Gastrocnemius medialis (tissue), 4 donors: ENCODE results near the gene LYPD4. TPM values are rescaled to one million over a fixed set of nuclear protein-coding genes. Genes with fewer than 3 reads are reported as not detected.
A peak's percentile ranks its signal among the peaks of the same experiment; 100 is the strongest.
"Not testable (repeated sequence)": the region's sequence is repeated elsewhere in the genome, so short reads cannot be mapped to it uniquely, and the experiment has no call there.

ENCODE experiments used
- ATAC-seq, 2 donors: fragments of 150-250 bp; one replicate each; pipeline ENCODE4 v1.9.1; 2016
- DNase-seq, 2 donors: peaks; one replicate each; pipeline ENCODE4 v3.0.0-alpha.2; 2019
- H3K27ac ChIP-seq, 4 donors: fragments of 200-600 bp; sonication (generic); 1 replicate in 1 of 4; 2 replicates in 3 of 4; pipeline ENCODE4 v1.5.1; 2016 to 2018; ENCODE audit warnings: mild to moderate bottlenecking in 2 of 4, moderate library complexity in 1 of 4
- H3K27me3 ChIP-seq, 3 donors: fragments of 200-600 bp; sonication (generic) in 2 of 3; 1 replicate in 1 of 3; 2 replicates in 2 of 3; pipeline versions ENCODE4 v1.5.1 to v1.6.0; 2016 to 2019; ENCODE audit warnings: mild to moderate bottlenecking in 1 of 3, moderate library complexity in 1 of 3
- H3K36me3 ChIP-seq, 2 donors: fragments of 200-600 bp; sonication (generic) in 1 of 2; one replicate each; pipeline ENCODE4 v1.5.1; 2017 to 2018
- H3K4me1 ChIP-seq, 2 donors: fragments of 200-600 bp; sonication (generic) in 1 of 2; one replicate each; pipeline ENCODE4 v1.5.1; 2016 to 2017; ENCODE audit warnings: mild to moderate bottlenecking in 2 of 2
- H3K4me3 ChIP-seq, 4 donors: fragments of 200-600 bp; sonication (generic) in 3 of 4; 1 replicate in 1 of 4; 2 replicates in 3 of 4; pipeline ENCODE4 v1.5.1; 2016 to 2019; ENCODE audit warnings: mild to moderate bottlenecking in 2 of 4
- H3K9me3 ChIP-seq, 3 donors: fragments of 200-600 bp; sonication (generic) in 2 of 3; 1 replicate in 1 of 3; 2 replicates in 2 of 3; pipeline ENCODE4 v1.5.1; 2016 to 2019
- POLR2A ChIP-seq, 2 donors: fragments of 450-650 bp; IDR thresholded peaks; one replicate each; pipeline ENCODE4 v1.6.1; 2017; ENCODE audit warnings: antibody characterized with exemption in 2 of 2, mild to moderate bottlenecking in 2 of 2, moderate library complexity in 2 of 2
- in situ Hi-C, 4 donors: fragments of 200-750 bp; cut with MboI; loops; one replicate each; pipeline versions ENCODE4 v1.15.0 to v1.8.0; 2017; ENCODE audit warnings: low sequenced_read_pairs in 4 of 4
- intact Hi-C: fragments of 100-400 bp; cut with DNase I; formaldehyde crosslinking; loops from one replicate; pipeline ENCODE4 v1.15.1; 2023; ENCODE audit warnings: low total_unique reads
- microRNA-seq, 2 donors: library from miRNA; unstranded; fragments of <30 nt; microRNA quantifications; one replicate each; pipeline ENCODE4, GENCODE V29; 2016; ENCODE audit warnings: borderline replicate concordance in 2 of 2
- total RNA-seq, 4 donors: library from RNA; depleted of rRNA; stranded (reverse); fragments of >200 nt; gene quantifications; one replicate each; pipeline versions ENCODE4 v1.1.0 to v1.2.3, GENCODE V29; 2016
- TF ChIP-seq, protein P1 (sequence below), 5 experiments: fragments of 450-650 bp in 3 of 5; fragments of 200-600 bp in 2 of 5; sonication (generic) in 2 of 5; IDR thresholded peaks in 4 of 5; conservative IDR thresholded peaks in 1 of 5; 1 replicate in 4 of 5; 2 replicates in 1 of 5; pipeline ENCODE4 v1.5.1; 2016 to 2019; ENCODE audit warnings: antibody characterized with exemption in 5 of 5, mild to moderate bottlenecking in 3 of 5, moderate library complexity in 3 of 5

Gene LYPD4
- total RNA-seq, 4 donors from 2014 or later: not detected

DNA sequence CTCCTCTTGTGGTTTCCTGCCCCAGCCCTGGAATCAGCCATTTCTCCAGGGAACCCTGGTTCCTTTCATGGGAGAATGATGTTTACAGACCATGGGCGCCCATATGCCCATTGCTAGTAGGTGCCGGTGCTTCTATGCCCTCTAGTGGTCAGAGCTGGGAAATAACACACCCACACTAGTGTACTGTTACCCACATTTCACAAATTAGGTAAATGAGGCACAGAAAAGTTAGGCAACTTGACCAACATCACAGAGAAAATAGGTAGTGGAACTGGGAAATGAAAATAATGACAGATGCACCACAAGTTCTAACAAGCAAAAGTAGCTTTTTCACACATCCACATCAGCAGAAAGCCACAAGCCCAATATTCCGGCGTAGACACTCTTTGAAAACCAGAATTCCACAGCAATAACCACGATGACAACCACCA is 49.4 kb downstream of the LYPD4 start:
- H3K9me3 ChIP-seq: no peaks in the 10 kb centered on the region
- no peaks in the 10 kb centered on the region for H3K36me3 ChIP-seq
- intact Hi-C loops: no loop called here
- H3K4me3 ChIP-seq: no peak overlapping the region
- H3K27ac ChIP-seq: no peak overlapping the region
- no peak for TF ChIP-seq POLR2A (IDR thresholded peaks at IDR 0.05)
- TF ChIP-seq, protein P1, sequence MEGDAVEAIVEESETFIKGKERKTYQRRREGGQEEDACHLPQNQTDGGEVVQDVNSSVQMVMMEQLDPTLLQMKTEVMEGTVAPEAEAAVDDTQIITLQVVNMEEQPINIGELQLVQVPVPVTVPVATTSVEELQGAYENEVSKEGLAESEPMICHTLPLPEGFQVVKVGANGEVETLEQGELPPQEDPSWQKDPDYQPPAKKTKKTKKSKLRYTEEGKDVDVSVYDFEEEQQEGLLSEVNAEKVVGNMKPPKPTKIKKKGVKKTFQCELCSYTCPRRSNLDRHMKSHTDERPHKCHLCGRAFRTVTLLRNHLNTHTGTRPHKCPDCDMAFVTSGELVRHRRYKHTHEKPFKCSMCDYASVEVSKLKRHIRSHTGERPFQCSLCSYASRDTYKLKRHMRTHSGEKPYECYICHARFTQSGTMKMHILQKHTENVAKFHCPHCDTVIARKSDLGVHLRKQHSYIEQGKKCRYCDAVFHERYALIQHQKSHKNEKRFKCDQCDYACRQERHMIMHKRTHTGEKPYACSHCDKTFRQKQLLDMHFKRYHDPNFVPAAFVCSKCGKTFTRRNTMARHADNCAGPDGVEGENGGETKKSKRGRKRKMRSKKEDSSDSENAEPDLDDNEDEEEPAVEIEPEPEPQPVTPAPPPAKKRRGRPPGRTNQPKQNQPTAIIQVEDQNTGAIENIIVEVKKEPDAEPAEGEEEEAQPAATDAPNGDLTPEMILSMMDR (IDR thresholded peaks at IDR 0.05 in 4 of 5, conservative IDR thresholded peaks at IDR 0.05 in 1 of 5): peak in 4 of 5 experiments; percentile 18 to 63 (median 34)
- no peak for ATAC-seq
- H3K4me1 ChIP-seq: no peaks in the 10 kb centered on the region
- DNase-seq: no peak
- H3K27me3 ChIP-seq: no peaks in the 10 kb centered on the region
- in situ Hi-C loops: no loop called here

DNA sequence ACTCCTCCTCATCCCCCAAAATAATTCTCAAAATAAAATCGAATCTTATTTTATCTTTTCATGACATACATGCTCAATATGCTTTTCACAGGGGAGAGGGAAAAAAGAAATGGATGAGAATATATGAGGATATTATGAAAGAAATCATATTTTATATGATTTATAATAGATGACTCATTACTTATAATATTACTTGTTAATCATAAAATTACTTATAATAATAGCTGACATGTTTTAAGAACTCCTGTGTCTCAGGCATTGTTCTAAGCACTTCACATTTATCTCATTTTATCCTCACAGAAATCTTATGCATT is 51.1 kb downstream of the LYPD4 start:
- DNase-seq (no peak), ATAC-seq (no peak)
- no peaks in the 10 kb centered on the region for H3K4me1 ChIP-seq
- no peak overlapping the region for H3K27ac ChIP-seq
- TF ChIP-seq, protein P1 (IDR thresholded peaks at IDR 0.05 in 4 of 5, conservative IDR thresholded peaks at IDR 0.05 in 1 of 5): no peak
- TF ChIP-seq POLR2A (IDR thresholded peaks at IDR 0.05): no peak
- H3K9me3 ChIP-seq: no peaks in the 10 kb centered on the region
- H3K36me3 ChIP-seq: no peaks in the 10 kb centered on the region
- no peaks in the 10 kb centered on the region for H3K27me3 ChIP-seq
- H3K4me3 ChIP-seq: no peak overlapping the region
- intact Hi-C loops: no loop called here
- in situ Hi-C loops: no loop called here

DNA sequence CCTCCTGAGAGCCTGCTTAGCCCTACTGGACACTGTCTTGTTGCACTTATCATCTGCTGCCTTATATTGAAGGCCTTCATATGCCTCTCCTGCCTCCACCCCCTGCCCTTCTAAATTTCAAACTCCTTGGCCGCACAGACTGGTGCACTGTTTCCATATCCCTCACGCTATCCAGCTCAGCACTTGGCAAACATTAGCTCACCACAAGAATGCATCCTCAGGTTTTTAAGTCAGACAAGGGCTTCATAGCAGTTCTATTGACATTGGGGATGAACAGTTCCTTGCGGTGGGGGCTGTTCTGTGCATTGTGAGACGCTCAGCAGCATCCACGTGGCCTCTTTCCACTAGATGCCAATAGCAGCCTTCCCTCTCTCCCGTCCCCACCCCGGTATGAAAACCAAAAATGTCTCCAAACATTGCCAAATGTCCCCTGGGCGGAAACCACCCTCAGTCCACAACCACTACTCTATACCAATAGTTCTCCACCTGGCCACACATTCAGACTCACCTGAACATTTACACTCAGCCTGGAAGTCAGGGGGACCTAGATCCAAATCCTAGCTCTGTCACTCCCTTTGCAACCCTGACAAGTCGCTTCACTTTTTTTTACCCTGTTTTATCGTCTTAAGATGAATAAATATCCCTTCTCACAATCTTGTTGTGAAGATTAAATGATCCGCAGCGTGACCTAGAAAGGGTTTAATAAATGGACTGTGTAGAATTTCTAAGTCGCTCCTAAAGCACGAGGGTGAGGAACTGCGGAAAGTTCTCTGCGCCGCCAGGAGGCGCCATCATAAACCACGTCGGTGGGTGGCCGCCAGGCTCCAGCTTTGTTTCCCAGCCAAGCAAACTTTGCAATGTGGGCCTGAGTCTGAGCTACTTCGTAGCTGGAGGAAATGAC is 51.7 kb downstream of the LYPD4 start:
- Histone ChIP-seq H3K9me3 (no peaks in the 10 kb centered on the region), H3K27ac (no peak overlapping the region), H3K4me3 (no peak overlapping the region), H3K4me1 (no peaks in the 10 kb centered on the region), H3K36me3 (no peaks in the 10 kb centered on the region), H3K27me3 (no peaks in the 10 kb centered on the region)
- intact Hi-C loops (no loop called here), in situ Hi-C loops (no loop called here)
- TF ChIP-seq POLR2A (IDR thresholded peaks at IDR 0.05): no peak
- TF ChIP-seq, protein P1 (IDR thresholded peaks at IDR 0.05 in 4 of 5, conservative IDR thresholded peaks at IDR 0.05 in 1 of 5): no peak
- no peak for ATAC-seq
- no peak for DNase-seq

DNA sequence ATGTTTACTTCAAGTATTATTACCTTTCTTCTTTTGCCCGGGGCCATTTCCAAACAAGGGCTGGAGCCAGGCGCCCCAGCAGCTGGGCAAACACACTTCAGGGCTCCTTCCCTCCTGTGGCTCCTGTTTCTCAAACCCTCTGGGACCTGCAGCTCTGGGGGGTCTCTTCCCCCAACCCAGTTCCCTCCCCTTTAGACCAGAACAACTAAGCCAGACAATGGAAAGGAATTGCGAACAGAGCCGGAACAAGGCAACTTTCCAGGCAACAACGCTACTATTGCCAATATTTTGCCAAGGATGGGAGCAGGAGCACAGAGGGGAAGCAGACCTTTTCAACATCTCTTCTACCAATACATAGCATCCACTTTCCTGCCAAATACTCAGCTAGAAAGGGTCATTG is 55.4 kb downstream of the LYPD4 start:
- peaks cover 9 to 14% (median 11%) of the 10 kb centered on the region in 3 donors for H3K27me3 ChIP-seq
- in situ Hi-C loops, ATAC-seq: not testable (repeated sequence)

DNA sequence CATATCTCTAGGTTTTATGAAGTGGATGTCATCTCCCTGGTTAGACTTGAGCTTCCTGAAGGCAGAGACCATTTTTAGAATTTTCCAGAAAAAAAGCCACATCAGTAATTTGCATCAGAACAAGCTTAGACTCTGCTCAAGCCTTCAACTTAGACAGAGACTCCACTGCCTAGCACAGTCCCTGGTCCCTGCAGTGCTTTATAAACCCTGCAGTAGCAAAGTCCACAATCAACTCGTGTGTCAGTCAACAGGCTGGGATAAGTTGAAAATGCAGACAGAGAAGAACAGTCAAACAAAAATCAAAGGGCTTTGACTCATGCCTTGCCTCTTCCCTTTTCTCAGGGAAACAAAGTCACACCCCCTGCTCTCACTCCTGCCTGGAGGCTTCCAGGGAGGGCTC is 56.0 kb downstream of the LYPD4 start:
- H3K27ac ChIP-seq, H3K9me3 ChIP-seq, H3K4me1 ChIP-seq, H3K4me3 ChIP-seq, intact Hi-C loops, ATAC-seq, in situ Hi-C loops, DNase-seq, H3K36me3 ChIP-seq: not testable (repeated sequence)
- peaks cover 12 to 14% (median 13%) of the 10 kb centered on the region in 3 donors for H3K27me3 ChIP-seq

More for the DNA sequence above, 55.4 kb downstream of the LYPD4 start:
- H3K4me1 ChIP-seq, H3K36me3 ChIP-seq, DNase-seq, H3K9me3 ChIP-seq, H3K27ac ChIP-seq, intact Hi-C loops, H3K4me3 ChIP-seq: not testable (repeated sequence)

Small RNA genes lying within 50 kb of the gene (microRNA-seq; reads per million reads assigned to microRNA genes)
- 0 reads per million in 2 donors for gene MIR6797

Other genes starting within 250 kb of the LYPD4 start
- 1 to 10 TPM in 1 of 4 donors, under 1 TPM in 1, not detected in 2; 0.81 to 2.7 TPM for gene CEACAM4, start 217.6 kb downstream of the LYPD4 start, total RNA-seq
- gene CEACAM7, start 156.4 kb downstream of the LYPD4 start, total RNA-seq: 1 to 10 TPM in 1 of 4 donors, not detected in 3; 5.7 TPM
- 1 to 10 TPM in 1 of 4 donors, not detected in 3; 5.0 TPM for gene CEACAM5, start 136.1 kb downstream of the LYPD4 start, total RNA-seq
- under 1 TPM in 1 of 4 donors, not detected in 3; 0.53 TPM for gene CEACAM6, start 89.2 kb downstream of the LYPD4 start, total RNA-seq
- not detected for gene CEACAM3, start 48.1 kb downstream of the LYPD4 start, total RNA-seq
- gene DMRTC2, start 359 bp upstream of the LYPD4 start, total RNA-seq: not detected
- gene RPS19, start 15.6 kb upstream of the LYPD4 start, total RNA-seq: 100 to 1,000 TPM; 180 to 636 (median 401) TPM
- gene CD79A, start 32.6 kb upstream of the LYPD4 start, total RNA-seq: under 1 TPM in 1 of 4 donors, not detected in 3; 0.20 TPM
- 10 to 100 TPM; 12.1 to 21.6 (median 15.5) TPM for gene ARHGEF1, start 38.5 kb upstream of the LYPD4 start, total RNA-seq
- gene ERFL, start 83.8 kb upstream of the LYPD4 start, total RNA-seq: not detected
- 100 to 1,000 TPM in 3 of 4 donors, 10 to 100 TPM in 1; 94.4 to 146 (median 110) TPM for gene RABAC1, start 114.6 kb upstream of the LYPD4 start, total RNA-seq
- gene ATP1A3, start 149.5 kb upstream of the LYPD4 start, total RNA-seq: not detected
- gene GRIK5, start 225.5 kb upstream of the LYPD4 start, total RNA-seq: 1 to 10 TPM in 1 of 4 donors, under 1 TPM in 2, not detected in 1; 0.20 to 1.0 (median 0.62) TPM
- gene ZNF574, start 231.5 kb upstream of the LYPD4 start, total RNA-seq: 10 to 100 TPM; 10.8 to 15.1 (median 13.8) TPM